PC-9 (cell line): Measurements from ENCODE around the gene RBCK1.

Source experiments
- EZH2 ChIP-seq: fragments of 200-600 bp; sonication (generic); IDR thresholded peaks from 2 replicates; pipeline ENCODE4 v1.8.0; 2017; ENCODE audit warnings: antibody characterized with exemption, low read depth
- TF ChIP-seq, protein P1 (sequence below): fragments of 200-600 bp; sonication (generic); conservative IDR thresholded peaks from 2 replicates; pipeline ENCODE4 v1.6.1; 2017; ENCODE audit warnings: mixed run types, antibody characterized with exemption, mild to moderate bottlenecking, moderate library complexity

- no peak for TF ChIP-seq EZH2
- TF ChIP-seq, protein P1, sequence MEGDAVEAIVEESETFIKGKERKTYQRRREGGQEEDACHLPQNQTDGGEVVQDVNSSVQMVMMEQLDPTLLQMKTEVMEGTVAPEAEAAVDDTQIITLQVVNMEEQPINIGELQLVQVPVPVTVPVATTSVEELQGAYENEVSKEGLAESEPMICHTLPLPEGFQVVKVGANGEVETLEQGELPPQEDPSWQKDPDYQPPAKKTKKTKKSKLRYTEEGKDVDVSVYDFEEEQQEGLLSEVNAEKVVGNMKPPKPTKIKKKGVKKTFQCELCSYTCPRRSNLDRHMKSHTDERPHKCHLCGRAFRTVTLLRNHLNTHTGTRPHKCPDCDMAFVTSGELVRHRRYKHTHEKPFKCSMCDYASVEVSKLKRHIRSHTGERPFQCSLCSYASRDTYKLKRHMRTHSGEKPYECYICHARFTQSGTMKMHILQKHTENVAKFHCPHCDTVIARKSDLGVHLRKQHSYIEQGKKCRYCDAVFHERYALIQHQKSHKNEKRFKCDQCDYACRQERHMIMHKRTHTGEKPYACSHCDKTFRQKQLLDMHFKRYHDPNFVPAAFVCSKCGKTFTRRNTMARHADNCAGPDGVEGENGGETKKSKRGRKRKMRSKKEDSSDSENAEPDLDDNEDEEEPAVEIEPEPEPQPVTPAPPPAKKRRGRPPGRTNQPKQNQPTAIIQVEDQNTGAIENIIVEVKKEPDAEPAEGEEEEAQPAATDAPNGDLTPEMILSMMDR, result peak; percentile 79
Observed at GRCh38 chr20:478949-479429, 70.9 kb downstream of the RBCK1 start.
